K562 (cell line): ENCODE data around the gene MRM2. TPM values are rescaled to one million over a fixed set of nuclear protein-coding genes. Genes with fewer than 3 reads are reported as not detected.

Experiments
- ARID1B ChIP-seq: fragments of 450-650 bp; IDR thresholded peaks from 2 replicates; pipeline ENCODE4 v1.6.1; 2016; ENCODE audit warnings: antibody characterized with exemption, mild to moderate bottlenecking, inconsistent platforms
- DEAF1 ChIP-seq: fragments of 450-650 bp; formaldehyde crosslinking; IDR thresholded peaks from 2 replicates; pipeline ENCODE4 v1.4.0; 2020; ENCODE audit warnings: mild to moderate bottlenecking, moderate library complexity
- GMEB1 ChIP-seq: fragments of 250-450 bp; sonication (Bioruptor Pico); IDR thresholded peaks from 2 replicates; pipeline ENCODE4 v1.4.0; 2020; ENCODE audit warnings: mild to moderate bottlenecking
- ILK ChIP-seq: fragments of 450-650 bp; IDR thresholded peaks from 2 replicates; pipeline ENCODE4 v1.6.1; 2016; ENCODE audit warnings: missing genetic modification characterization, low read depth, mild to moderate bottlenecking, missing compliant biosample characterization, moderate library complexity, borderline replicate concordance
- MAFG ChIP-seq: fragments of 450-650 bp; conservative IDR thresholded peaks from 2 replicates; pipeline ENCODE4 v1.6.1; 2016; ENCODE audit warnings: missing genetic modification characterization, missing compliant biosample characterization
- MLX ChIP-seq, 2 experiments: fragments of 450-650 bp in 1 of 2; sonication (generic) in 1 of 2; formaldehyde crosslinking; conservative IDR thresholded peaks; 2 replicates each; pipeline versions ENCODE4 v1.4.0 to v1.8.1; 2020 to 2022; ENCODE audit warnings: mild to moderate bottlenecking in 1 of 2, missing genetic modification reagents in 1 of 2
- NFIX ChIP-seq: fragments of 250-450 bp; sonication (Bioruptor Pico); IDR thresholded peaks from 2 replicates; pipeline ENCODE4 v1.4.0; 2020; ENCODE audit warnings: low read depth, mild to moderate bottlenecking, moderate library complexity
- RCOR1 ChIP-seq, 2 experiments: IDR thresholded peaks; 2 replicates each; pipeline ENCODE4 v1.6.1; 2012; ENCODE audit warnings: low read depth in 2 of 2, low read length in 2 of 2, borderline replicate concordance in 1 of 2, improper control_type of control experiment in 1 of 2
- SMAD4 ChIP-seq: fragments of 250-450 bp; sonication (Bioruptor Pico); conservative IDR thresholded peaks from 2 replicates; pipeline ENCODE4 v1.8.0; 2021; ENCODE audit warnings: inconsistent platforms, mild to moderate bottlenecking, moderate library complexity
- TAL1 ChIP-seq: fragments of 450-650 bp; IDR thresholded peaks from 2 replicates; pipeline ENCODE4 v1.6.1; 2016; ENCODE audit warnings: mild to moderate bottlenecking
- THRAP3 ChIP-seq: fragments of 450-650 bp; IDR thresholded peaks from 2 replicates; pipeline ENCODE4 v1.6.1; 2016; ENCODE audit warnings: mild to moderate bottlenecking, inconsistent platforms, borderline replicate concordance
- UBTF ChIP-seq, 2 experiments: IDR thresholded peaks; 2 replicates each; pipeline ENCODE4 v1.6.1; 2012; ENCODE audit warnings: improper control_type of control experiment in 2 of 2, low read depth in 2 of 2, low read length in 2 of 2, borderline replicate concordance in 1 of 2
- ZMIZ1 ChIP-seq, 2 experiments: fragments of 150-350 bp in 1 of 2; IDR thresholded peaks; 2 replicates each; pipeline ENCODE4 v1.6.1; 2012 to 2016; ENCODE audit warnings: low read depth in 2 of 2, low read length in 2 of 2, mild to moderate bottlenecking in 1 of 2, moderate library complexity in 1 of 2
- ZNF134 ChIP-seq: fragments of 250-450 bp; sonication (Bioruptor Pico); conservative IDR thresholded peaks from 2 replicates; pipeline ENCODE4 v1.4.0; 2020
- ZNF197 ChIP-seq: fragments of 200-800 bp; sonication (Bioruptor generic); IDR thresholded peaks from 2 replicates; pipeline ENCODE4 v1.6.1; 2016; ENCODE audit warnings: low read depth, missing genetic modification characterization, missing compliant biosample characterization
- ZNF354B ChIP-seq: fragments of 250-450 bp; sonication (Bioruptor Pico); IDR thresholded peaks from 2 replicates; pipeline ENCODE4 v1.4.0; 2020
- ZNF75A ChIP-seq: fragments of 450-650 bp; formaldehyde crosslinking; IDR thresholded peaks from 2 replicates; pipeline ENCODE4 v1.4.0; 2020; ENCODE audit warnings: mild to moderate bottlenecking
- polyA plus RNA-seq, 8 experiments: library from polyadenylated mRNA; depleted of rRNA in 4 of 8; stranded (reverse) in 5 of 8; unstranded in 3 of 8; fragments of >200 nt; fragmentation: Nextera tagmentation in 2 of 8; fragmentation: Illumina TruSeq in 1 of 8; extraction: Ambion mirVana in 2 of 8; extraction: Trizol in 1 of 8; gene quantifications; 2 replicates each; pipeline versions ENCODE4 v1.2.1 to v1.2.3, GENCODE V29; 2011 to 2014; ENCODE audit warnings: inconsistent platforms in 1 of 8, missing spikeins in 1 of 8
- total RNA-seq, 7 experiments: library from RNA; depleted of rRNA in 6 of 7; stranded (reverse); fragments of >200 nt in 6 of 7; fragmentation: Illumina TruSeq in 2 of 7; extraction: Trizol in 2 of 7; gene quantifications; 2 replicates each; pipeline versions ENCODE4 v1.2.1 to v1.2.3, GENCODE V29; 2011 to 2021; ENCODE audit warnings: low replicate concordance in 1 of 7

MRM2 gene
- total and polyA plus RNA-seq, 9 of the 15 experiments (the other 6 are each of a cell fraction or from before 2014, with no cell fraction given): 32.4 to 116 (median 50.5) TPM

- TF ChIP-seq DEAF1 (0 out of 2 replicates have a peak, but pooled peaks have one; percentile 16), ZNF197 (CRISPR knock-in tag) (no peak), ZNF75A (CRISPR knock-in tag) (no peak), ZNF134 (no peak; the same call in 1 of the 2 replicates), MLX (CRISPR knock-in tag; conservative IDR thresholded peaks at IDR 0.05) (no peak), UBTF (IDR thresholded peaks at IDR 0.05; ENCODE audit: borderline replicate concordance in 1 of 2, low read depth in 2 of 2, low read length in 2 of 2) (peak; percentile 96 to 98), TAL1 (no peak), THRAP3 (no peak), RCOR1 (IDR thresholded peaks at IDR 0.05; ENCODE audit: borderline replicate concordance in 1 of 2, low read depth in 2 of 2, low read length in 2 of 2) (no peak; a peak in 2 of 4 replicates), NFIX (CRISPR knock-in tag) (no peak), ILK (tag) (no peak), ZNF354B (CRISPR knock-in tag) (no peak), MAFG (tag) (no peak), ARID1B (peak; percentile 37; the same call in 1 of the 2 replicates), ZMIZ1 (IDR thresholded peaks at IDR 0.05; ENCODE audit: low read depth in 2 of 2, low read length in 2 of 2) (no peak), GMEB1 (CRISPR knock-in tag) (peak; percentile 38; the same call in 1 of the 2 replicates), SMAD4 (CRISPR knock-in tag) (peak; percentile 58; the same call in 1 of the 2 replicates)
These were observed 9.1 kb downstream of the MRM2 start, which contains the start of gene MAD1L1 (continued) for GRCh38 chr7:2232766-2233520.
